HEK293 (cell line): ENCODE data around the gene SLC7A9.

Experiments used
- CTCF ChIA-PET: fragments of 350-600 bp; formaldehyde crosslinking; extraction: SDS; loops from one replicate; lab custom pipeline; 2021; ENCODE audit warnings: antibody characterized with exemption; lab: Yijun Ruan, JAX
- POLR2A ChIA-PET: fragments of 300-600 bp; formaldehyde crosslinking; extraction: SDS; loops from one replicate; lab custom pipeline; 2020; ENCODE audit warnings: antibody characterized with exemption, inconsistent platforms; lab: Yijun Ruan, JAX
- H3K27ac ChIP-seq: fragments of 200-500 bp; sonication (Bioruptor generic); 2 replicates; pipeline ENCODE4 v1.5.1; 2014; ENCODE audit warnings: low read depth, low read length, control low read depth, inconsistent platforms; ENCODE audit errors: extremely low read depth
- H3K36me3 ChIP-seq, 2 experiments: fragments of 200-500 bp in 1 of 2; sonication (Bioruptor generic) in 1 of 2; 1 replicate in 1 of 2; 2 replicates in 1 of 2; pipeline ENCODE4 v1.5.1; 2014 to 2017; ENCODE audit warnings: inconsistent platforms in 2 of 2, low read length in 2 of 2; ENCODE audit not compliant: control insufficient read depth in 2 of 2, insufficient read depth in 1 of 2
- H3K4me1 ChIP-seq: fragments of 200-500 bp; sonication (Bioruptor generic); 2 replicates; pipeline ENCODE4 v1.5.1; 2014; ENCODE audit warnings: mild to moderate bottlenecking, low read length, inconsistent platforms; ENCODE audit not compliant: control insufficient read depth, insufficient read depth
- H3K4me3 ChIP-seq: 2 replicates; pipeline ENCODE4 v1.5.1; 2011; ENCODE audit warnings: low read depth, mild to moderate bottlenecking, control low read depth, low read length, moderate library complexity
- H3K9me3 ChIP-seq: fragments of 200-500 bp; sonication (Bioruptor generic); 2 replicates; pipeline ENCODE4 v1.5.1; 2014; ENCODE audit warnings: low read depth, low read length, inconsistent platforms; ENCODE audit not compliant: control insufficient read depth, insufficient read depth
- GLIS1 ChIP-seq: fragments of 450-650 bp; formaldehyde crosslinking; IDR thresholded peaks from 2 replicates; pipeline ENCODE4 v1.5.1; 2016; ENCODE audit warnings: missing biosample characterization, missing genetic modification characterization
- GLIS2 ChIP-seq: fragments of 450-650 bp; formaldehyde crosslinking; IDR thresholded peaks from 2 replicates; pipeline ENCODE4 v1.5.1; 2016; ENCODE audit warnings: missing biosample characterization, missing genetic modification characterization
- KLF8 ChIP-seq: fragments of 450-650 bp; formaldehyde crosslinking; IDR thresholded peaks from 2 replicates; pipeline ENCODE4 v1.5.1; 2016; ENCODE audit warnings: missing biosample characterization, missing genetic modification characterization
- SCRT1 ChIP-seq: fragments of 450-650 bp; formaldehyde crosslinking; IDR thresholded peaks from 2 replicates; pipeline ENCODE4 v1.5.1; 2016; ENCODE audit warnings: missing biosample characterization, missing genetic modification characterization, borderline replicate concordance
- ZBTB1 ChIP-seq: fragments of 450-650 bp; formaldehyde crosslinking; IDR thresholded peaks from 2 replicates; pipeline ENCODE4 v1.5.1; 2016; ENCODE audit warnings: missing biosample characterization, missing genetic modification characterization
- ZBTB7A ChIP-seq: fragments of 450-650 bp; formaldehyde crosslinking; IDR thresholded peaks from 2 replicates; pipeline ENCODE4 v1.5.1; 2016; ENCODE audit warnings: low read depth, missing biosample characterization, missing genetic modification characterization
- ZFHX2 ChIP-seq: fragments of 450-650 bp; formaldehyde crosslinking; conservative IDR thresholded peaks from 2 replicates; pipeline ENCODE4 v1.5.1; 2016; ENCODE audit warnings: missing biosample characterization, missing genetic modification characterization
- ZNF112 ChIP-seq: fragments of 450-650 bp; formaldehyde crosslinking; IDR thresholded peaks from 2 replicates; pipeline ENCODE4 v1.5.0; 2017; ENCODE audit warnings: missing biosample characterization, missing genetic modification characterization
- ZNF121 ChIP-seq: fragments of 450-650 bp; formaldehyde crosslinking; IDR thresholded peaks from 2 replicates; pipeline ENCODE4 v1.5.1; 2016; ENCODE audit warnings: missing biosample characterization, missing genetic modification characterization
- ZNF140 ChIP-seq: fragments of 450-650 bp; formaldehyde crosslinking; IDR thresholded peaks from 2 replicates; pipeline ENCODE4 v1.5.1; 2016; ENCODE audit warnings: missing biosample characterization, missing genetic modification characterization
- ZNF248 ChIP-seq: fragments of 450-650 bp; formaldehyde crosslinking; IDR thresholded peaks from 2 replicates; pipeline ENCODE4 v1.5.1; 2017; ENCODE audit warnings: missing biosample characterization, missing genetic modification characterization
- ZNF311 ChIP-seq: fragments of 450-650 bp; formaldehyde crosslinking; IDR thresholded peaks from 2 replicates; pipeline ENCODE4 v1.5.1; 2017; ENCODE audit warnings: missing biosample characterization, missing genetic modification characterization, borderline replicate concordance
- ZNF350 ChIP-seq: fragments of 450-650 bp; formaldehyde crosslinking; IDR thresholded peaks from 2 replicates; pipeline ENCODE4 v1.5.0; 2017; ENCODE audit warnings: missing biosample characterization, mild to moderate bottlenecking, missing genetic modification characterization
- ZNF394 ChIP-seq: fragments of 450-650 bp; formaldehyde crosslinking; IDR thresholded peaks from 2 replicates; pipeline ENCODE4 v1.5.1; 2016; ENCODE audit warnings: missing biosample characterization, missing genetic modification characterization, mild to moderate bottlenecking, moderate library complexity, borderline replicate concordance
- ZNF473 ChIP-seq: fragments of 450-650 bp; formaldehyde crosslinking; IDR thresholded peaks from 2 replicates; pipeline ENCODE4 v1.5.1; 2017; ENCODE audit warnings: missing biosample characterization, missing genetic modification characterization
- ZNF549 ChIP-seq: fragments of 450-650 bp; IDR thresholded peaks from 2 replicates; pipeline ENCODE4 v1.5.1; 2018; ENCODE audit warnings: missing biosample characterization, missing genetic modification characterization, mild to moderate bottlenecking, inconsistent platforms, moderate library complexity
- ZNF558 ChIP-seq: fragments of 450-650 bp; formaldehyde crosslinking; IDR thresholded peaks from 2 replicates; pipeline ENCODE4 v1.5.1; 2016; ENCODE audit warnings: missing biosample characterization, missing genetic modification characterization
- ZNF777 ChIP-seq: fragments of 450-650 bp; formaldehyde crosslinking; IDR thresholded peaks from 2 replicates; pipeline ENCODE4 v1.5.1; 2017; ENCODE audit warnings: missing biosample characterization, missing genetic modification characterization, borderline replicate concordance
- ZSCAN23 ChIP-seq: fragments of 450-650 bp; formaldehyde crosslinking; IDR thresholded peaks from 2 replicates; pipeline ENCODE4 v1.5.1; 2016; ENCODE audit warnings: missing biosample characterization, missing genetic modification characterization
- TF ChIP-seq, protein P1 (sequence below): fragments of 450-650 bp; formaldehyde crosslinking; IDR thresholded peaks from 2 replicates; pipeline ENCODE4 v1.5.1; 2017; ENCODE audit warnings: missing biosample characterization, missing genetic modification characterization
- TF ChIP-seq, protein P2 (sequence below): fragments of 450-650 bp; formaldehyde crosslinking; IDR thresholded peaks from 2 replicates; pipeline ENCODE4 v1.5.1; 2017; ENCODE audit warnings: missing biosample characterization, missing genetic modification characterization
- TF ChIP-seq, protein P3 (sequence below): fragments of 450-650 bp; formaldehyde crosslinking; IDR thresholded peaks from 2 replicates; pipeline ENCODE4 v1.5.1; 2016; ENCODE audit warnings: missing biosample characterization, missing genetic modification characterization
- TF ChIP-seq, protein P4 (sequence below): fragments of 450-650 bp; formaldehyde crosslinking; IDR thresholded peaks from 2 replicates; pipeline ENCODE4 v1.5.1; 2017; ENCODE audit warnings: missing biosample characterization, missing genetic modification characterization
- TF ChIP-seq, protein P5 (sequence below): fragments of 450-650 bp; formaldehyde crosslinking; IDR thresholded peaks from 2 replicates; pipeline ENCODE4 v1.5.1; 2016; ENCODE audit warnings: missing biosample characterization, missing genetic modification characterization
- TF ChIP-seq, protein P6 (sequence below): fragments of 450-650 bp; formaldehyde crosslinking; IDR thresholded peaks from 2 replicates; pipeline ENCODE4 v1.5.1; 2016; ENCODE audit warnings: missing biosample characterization, missing genetic modification characterization

Gene SLC7A9

DNA sequence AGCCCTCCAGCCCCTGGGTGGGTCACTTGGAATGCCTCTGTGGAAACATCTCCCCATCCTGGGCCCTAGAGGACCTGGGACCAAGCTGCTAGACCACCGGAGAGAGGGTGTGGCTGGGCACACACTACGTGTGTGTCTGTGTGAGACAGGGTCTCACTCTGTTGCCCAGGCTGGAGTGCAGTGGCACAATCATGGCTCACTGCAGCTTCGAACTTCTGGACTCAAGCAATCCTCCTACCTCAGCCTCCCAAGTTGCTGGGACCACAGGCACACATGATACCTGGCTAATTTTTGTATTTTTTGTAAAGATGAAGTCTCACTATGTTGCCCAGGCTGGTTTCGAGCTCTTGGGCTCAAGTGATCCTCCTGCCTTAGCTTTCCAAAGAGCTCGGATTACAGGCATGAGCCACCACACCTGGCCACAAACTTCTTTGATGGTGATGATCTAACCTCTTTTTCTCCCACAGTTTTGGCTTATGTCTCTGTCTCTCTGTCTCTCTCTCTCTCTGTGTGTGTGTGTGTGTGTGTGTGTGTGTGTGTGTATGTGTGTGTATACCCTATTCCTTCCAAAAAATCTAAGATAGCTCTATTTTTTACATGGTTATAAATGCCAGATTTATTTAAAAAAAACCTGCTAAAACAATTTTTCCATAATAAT is 32.1 kb upstream of the SLC7A9 start:
- no peak overlapping the region for H3K27ac ChIP-seq
- CTCF ChIA-PET = interaction anchor here (0.6 to 0.7 kb wide), 2 partner anchors 10 to 52 kb away, joined by 3 read pairs; no protein-coding TSS in a partner anchor
- H3K9me3 ChIP-seq = peaks cover 3% of the 10 kb centered on the region
- TF ChIP-seq, protein P1, sequence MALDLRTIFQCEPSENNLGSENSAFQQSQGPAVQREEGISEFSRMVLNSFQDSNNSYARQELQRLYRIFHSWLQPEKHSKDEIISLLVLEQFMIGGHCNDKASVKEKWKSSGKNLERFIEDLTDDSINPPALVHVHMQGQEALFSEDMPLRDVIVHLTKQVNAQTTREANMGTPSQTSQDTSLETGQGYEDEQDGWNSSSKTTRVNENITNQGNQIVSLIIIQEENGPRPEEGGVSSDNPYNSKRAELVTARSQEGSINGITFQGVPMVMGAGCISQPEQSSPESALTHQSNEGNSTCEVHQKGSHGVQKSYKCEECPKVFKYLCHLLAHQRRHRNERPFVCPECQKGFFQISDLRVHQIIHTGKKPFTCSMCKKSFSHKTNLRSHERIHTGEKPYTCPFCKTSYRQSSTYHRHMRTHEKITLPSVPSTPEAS (tag by site-specific recombination) = peak; percentile 93
- TF ChIP-seq ZNF311 (tag by site-specific recombination) = no peak
- TF ChIP-seq ZNF121 (tag by site-specific recombination) = peak; percentile 95
- TF ChIP-seq ZSCAN23 (tag by site-specific recombination) = no peak
- TF ChIP-seq ZNF248 (tag by site-specific recombination) = 0 out of 2 replicates have a peak, but pooled peaks have one; percentile 35
- TF ChIP-seq KLF8 (tag by site-specific recombination) = peak; percentile 82
- 0 out of 2 replicates have a peak, but pooled peaks have one; percentile 44 for TF ChIP-seq ZNF473 (tag by site-specific recombination)
- TF ChIP-seq, protein P2, sequence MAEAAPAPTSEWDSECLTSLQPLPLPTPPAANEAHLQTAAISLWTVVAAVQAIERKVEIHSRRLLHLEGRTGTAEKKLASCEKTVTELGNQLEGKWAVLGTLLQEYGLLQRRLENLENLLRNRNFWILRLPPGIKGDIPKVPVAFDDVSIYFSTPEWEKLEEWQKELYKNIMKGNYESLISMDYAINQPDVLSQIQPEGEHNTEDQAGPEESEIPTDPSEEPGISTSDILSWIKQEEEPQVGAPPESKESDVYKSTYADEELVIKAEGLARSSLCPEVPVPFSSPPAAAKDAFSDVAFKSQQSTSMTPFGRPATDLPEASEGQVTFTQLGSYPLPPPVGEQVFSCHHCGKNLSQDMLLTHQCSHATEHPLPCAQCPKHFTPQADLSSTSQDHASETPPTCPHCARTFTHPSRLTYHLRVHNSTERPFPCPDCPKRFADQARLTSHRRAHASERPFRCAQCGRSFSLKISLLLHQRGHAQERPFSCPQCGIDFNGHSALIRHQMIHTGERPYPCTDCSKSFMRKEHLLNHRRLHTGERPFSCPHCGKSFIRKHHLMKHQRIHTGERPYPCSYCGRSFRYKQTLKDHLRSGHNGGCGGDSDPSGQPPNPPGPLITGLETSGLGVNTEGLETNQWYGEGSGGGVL = peak; percentile 39
- TF ChIP-seq, protein P3, sequence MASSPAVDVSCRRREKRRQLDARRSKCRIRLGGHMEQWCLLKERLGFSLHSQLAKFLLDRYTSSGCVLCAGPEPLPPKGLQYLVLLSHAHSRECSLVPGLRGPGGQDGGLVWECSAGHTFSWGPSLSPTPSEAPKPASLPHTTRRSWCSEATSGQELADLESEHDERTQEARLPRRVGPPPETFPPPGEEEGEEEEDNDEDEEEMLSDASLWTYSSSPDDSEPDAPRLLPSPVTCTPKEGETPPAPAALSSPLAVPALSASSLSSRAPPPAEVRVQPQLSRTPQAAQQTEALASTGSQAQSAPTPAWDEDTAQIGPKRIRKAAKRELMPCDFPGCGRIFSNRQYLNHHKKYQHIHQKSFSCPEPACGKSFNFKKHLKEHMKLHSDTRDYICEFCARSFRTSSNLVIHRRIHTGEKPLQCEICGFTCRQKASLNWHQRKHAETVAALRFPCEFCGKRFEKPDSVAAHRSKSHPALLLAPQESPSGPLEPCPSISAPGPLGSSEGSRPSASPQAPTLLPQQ = 0 out of 2 replicates have a peak, but pooled peaks have one; percentile 24
- 0 out of 2 replicates have a peak, but pooled peaks have one; percentile 21 for TF ChIP-seq GLIS1 (tag by site-specific recombination)
- POLR2A ChIA-PET = interaction anchor here (0.6 to 0.7 kb wide), 3 partner anchors 15 to 70 kb away, joined by 3 read pairs; no protein-coding TSS in a partner anchor
- H3K4me1 ChIP-seq = peaks cover 8% of the 10 kb centered on the region
- peaks cover 18 to 73% of the 10 kb centered on the region in 2 experiments for H3K36me3 ChIP-seq
- H3K4me3 ChIP-seq = no peak overlapping the region

DNA sequence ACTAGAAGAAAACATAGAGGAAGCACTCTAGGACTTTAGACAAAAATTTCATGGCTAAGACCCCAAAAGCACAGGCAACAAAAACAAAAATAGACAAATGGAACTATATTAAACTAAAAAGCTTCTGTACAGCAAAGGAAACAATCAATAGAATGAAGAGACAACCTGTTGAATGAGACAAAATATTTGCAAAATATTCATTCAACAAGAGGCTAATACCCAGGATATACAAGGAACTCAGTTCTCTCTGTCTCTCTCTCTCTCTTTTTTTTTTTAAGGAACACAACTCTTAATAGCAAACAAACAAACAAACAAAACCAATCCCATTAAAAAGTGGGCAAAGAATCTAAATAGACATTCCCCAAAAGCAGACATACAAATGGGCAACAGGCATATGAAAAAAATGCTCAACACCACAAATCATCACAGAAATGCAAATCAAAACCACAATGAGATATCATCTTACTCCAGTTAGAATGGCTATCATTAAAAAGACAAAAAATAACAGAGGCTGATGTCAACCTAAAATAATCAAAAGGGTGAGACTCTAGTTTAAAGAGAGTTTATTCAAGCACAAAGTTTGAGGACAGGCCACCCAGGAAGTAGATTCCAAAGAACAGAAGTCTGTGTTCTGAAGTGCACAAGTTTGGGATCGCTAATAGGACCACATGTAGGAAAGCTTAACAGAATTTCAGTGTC is 27.1 kb upstream of the SLC7A9 start:
- H3K36me3 ChIP-seq = peaks cover 13 to 70% of the 10 kb centered on the region in 2 experiments
- H3K27ac ChIP-seq = no peak overlapping the region
- ChIA-PET POLR2A (no interaction called here), CTCF (interaction anchor here (1.3 kb wide), 1 partner anchor 80 kb away, joined by 4 read pairs; no protein-coding TSS in a partner anchor)
- no peak overlapping the region for H3K4me3 ChIP-seq
- H3K9me3 ChIP-seq = peaks cover 7% of the 10 kb centered on the region
- H3K4me1 ChIP-seq = peaks cover 10% of the 10 kb centered on the region
- no peak for TF ChIP-seq ZNF549 (tag by site-specific recombination)
- TF ChIP-seq ZNF558 (tag by site-specific recombination) = no peak
- TF ChIP-seq ZNF394 (tag by site-specific recombination) = no peak
- TF ChIP-seq, protein P4, sequence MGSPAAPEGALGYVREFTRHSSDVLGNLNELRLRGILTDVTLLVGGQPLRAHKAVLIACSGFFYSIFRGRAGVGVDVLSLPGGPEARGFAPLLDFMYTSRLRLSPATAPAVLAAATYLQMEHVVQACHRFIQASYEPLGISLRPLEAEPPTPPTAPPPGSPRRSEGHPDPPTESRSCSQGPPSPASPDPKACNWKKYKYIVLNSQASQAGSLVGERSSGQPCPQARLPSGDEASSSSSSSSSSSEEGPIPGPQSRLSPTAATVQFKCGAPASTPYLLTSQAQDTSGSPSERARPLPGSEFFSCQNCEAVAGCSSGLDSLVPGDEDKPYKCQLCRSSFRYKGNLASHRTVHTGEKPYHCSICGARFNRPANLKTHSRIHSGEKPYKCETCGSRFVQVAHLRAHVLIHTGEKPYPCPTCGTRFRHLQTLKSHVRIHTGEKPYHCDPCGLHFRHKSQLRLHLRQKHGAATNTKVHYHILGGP (tag by site-specific recombination) = peak; percentile 59
- TF ChIP-seq, protein P5, sequence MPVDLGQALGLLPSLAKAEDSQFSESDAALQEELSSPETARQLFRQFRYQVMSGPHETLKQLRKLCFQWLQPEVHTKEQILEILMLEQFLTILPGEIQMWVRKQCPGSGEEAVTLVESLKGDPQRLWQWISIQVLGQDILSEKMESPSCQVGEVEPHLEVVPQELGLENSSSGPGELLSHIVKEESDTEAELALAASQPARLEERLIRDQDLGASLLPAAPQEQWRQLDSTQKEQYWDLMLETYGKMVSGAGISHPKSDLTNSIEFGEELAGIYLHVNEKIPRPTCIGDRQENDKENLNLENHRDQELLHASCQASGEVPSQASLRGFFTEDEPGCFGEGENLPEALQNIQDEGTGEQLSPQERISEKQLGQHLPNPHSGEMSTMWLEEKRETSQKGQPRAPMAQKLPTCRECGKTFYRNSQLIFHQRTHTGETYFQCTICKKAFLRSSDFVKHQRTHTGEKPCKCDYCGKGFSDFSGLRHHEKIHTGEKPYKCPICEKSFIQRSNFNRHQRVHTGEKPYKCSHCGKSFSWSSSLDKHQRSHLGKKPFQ (tag by site-specific recombination) = no peak
- TF ChIP-seq GLIS2 = no peak
- 0 out of 2 replicates have a peak, but pooled peaks have one; percentile 8 for TF ChIP-seq ZNF112
- TF ChIP-seq ZNF777 (tag by site-specific recombination) = no peak
- no peak for TF ChIP-seq ZFHX2 (tag by site-specific recombination)
- TF ChIP-seq ZNF140 (tag by site-specific recombination) = no peak
- TF ChIP-seq ZNF350 = peak; percentile 25; the same call in 1 of the 2 replicates
- TF ChIP-seq ZBTB1 (tag by site-specific recombination) = no peak
- TF ChIP-seq, protein P6, sequence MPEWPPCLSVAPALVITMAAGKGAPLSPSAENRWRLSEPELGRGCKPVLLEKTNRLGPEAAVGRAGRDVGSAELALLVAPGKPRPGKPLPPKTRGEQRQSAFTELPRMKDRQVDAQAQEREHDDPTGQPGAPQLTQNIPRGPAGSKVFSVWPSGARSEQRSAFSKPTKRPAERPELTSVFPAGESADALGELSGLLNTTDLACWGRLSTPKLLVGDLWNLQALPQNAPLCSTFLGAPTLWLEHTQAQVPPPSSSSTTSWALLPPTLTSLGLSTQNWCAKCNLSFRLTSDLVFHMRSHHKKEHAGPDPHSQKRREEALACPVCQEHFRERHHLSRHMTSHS = no peak
- TF ChIP-seq SCRT1 = peak; percentile 97
- no peak for TF ChIP-seq ZBTB7A
